HCT116 (cell line): ENCODE measurements around the gene SIL1. TPM values are rescaled to one million over a fixed set of nuclear protein-coding genes. Genes with fewer than 3 reads are reported as not detected.
"Not testable (repeated sequence)": the region's sequence is repeated elsewhere in the genome, so short reads cannot be mapped to it uniquely, and the experiment has no call there.

Source experiments
- ATAC-seq: fragments of 200-7000 bp; cut with Tn5 transposase; 2 replicates; pipeline ENCODE4 v1.9.1; 2020; ENCODE audit warnings: mild to moderate bottlenecking, moderate library complexity
- BruUV-seq: library from RNA; stranded (reverse); fragments of 400-500 nt; replicated peaks from 2 replicates; lab custom pipeline; 2021; lab: Mats Ljungman, UMichigan
- CTCF ChIA-PET: fragments of 300-600 bp; sonication (Branson Sonifier 250); formaldehyde crosslinking; loops from one replicate; lab custom pipeline; 2021; ENCODE audit warnings: antibody characterized with exemption; lab: Charles Lee
- POLR2A ChIA-PET: fragments of 300-600, 350-600 bp; sonication (Branson Sonifier 250); formaldehyde crosslinking; loops from one replicate; lab custom pipeline; 2021; ENCODE audit warnings: antibody characterized with exemption; lab: Charles Lee
- RAD21 ChIA-PET, 2 experiments: fragments of 300-600 bp; sonication (Branson Sonifier 250); formaldehyde crosslinking; loops; one replicate each; lab custom pipeline; 2023; ENCODE audit warnings: low total read pairs in 2 of 2; ENCODE audit not compliant: uncharacterized antibody in 2 of 2, unreplicated experiment in 2 of 2, low non-redundant PET in 1 of 2; lab: Charles Lee
- DNase-seq: peaks from one replicate; pipeline ENCODE4 v3.0.0-alpha.2; 2010; ENCODE audit warnings: low read depth, low spot score
- H2AFZ ChIP-seq: fragments of 200-600 bp; shearing (Covaris generic), sonication (generic); 2 replicates; pipeline ENCODE4 v1.6.1; 2017; ENCODE audit warnings: low read depth, mixed run types, mixed read lengths, antibody characterized with exemption, low read length; ENCODE audit not compliant: poor library complexity, severe bottlenecking
- H3K27ac ChIP-seq: 2 replicates; pipeline ENCODE4 v1.5.1; 2012; ENCODE audit warnings: low read depth, low read length
- H3K27me3 ChIP-seq: fragments of 200-600 bp; sonication (generic); 2 replicates; pipeline ENCODE4 v1.6.1; 2016; ENCODE audit warnings: mixed run types, low read length, mixed read lengths; ENCODE audit not compliant: insufficient read depth
- H3K36me3 ChIP-seq, 2 experiments: fragments of 200-500 bp in 1 of 2; fragments of 200-600 bp in 1 of 2; sonication (Bioruptor generic) in 1 of 2; sonication (generic) in 1 of 2; 2 replicates each; pipeline versions ENCODE4 v1.5.1 to v1.6.1; 2014 to 2016; ENCODE audit warnings: low read length in 2 of 2, inconsistent platforms in 1 of 2, mixed read lengths in 1 of 2, mixed run types in 1 of 2; ENCODE audit not compliant: insufficient read depth in 2 of 2, control insufficient read depth in 1 of 2
- H3K4me1 ChIP-seq, 2 experiments: fragments of 200-600 bp in 1 of 2; sonication (generic) in 1 of 2; 2 replicates each; pipeline versions ENCODE4 v1.5.1 to v1.6.1; 2012 to 2017; ENCODE audit warnings: low read length in 2 of 2, inconsistent platforms in 1 of 2, mild to moderate bottlenecking in 1 of 2, mixed read lengths in 1 of 2, mixed run types in 1 of 2, moderate library complexity in 1 of 2; ENCODE audit not compliant: insufficient read depth in 2 of 2, control insufficient read depth in 1 of 2
- H3K4me2 ChIP-seq: fragments of 200-600 bp; sonication (generic); 2 replicates; pipeline ENCODE4 v1.6.1; 2017; ENCODE audit warnings: mixed run types, low read length, mixed read lengths
- H3K4me3 ChIP-seq, 2 experiments: fragments of 200-600 bp in 1 of 2; sonication (generic) in 1 of 2; replicated peaks in 1 of 2; 2 replicates each; pipeline ENCODE4 v1.5.1; 2011 to 2016; ENCODE audit warnings: low read length in 2 of 2, control low read depth in 1 of 2, low read depth in 1 of 2, mild to moderate bottlenecking in 1 of 2, mixed read lengths in 1 of 2, mixed run types in 1 of 2
- H3K79me2 ChIP-seq: fragments of 200-600 bp; sonication (generic); 2 replicates; pipeline ENCODE4 v1.6.1; 2017; ENCODE audit warnings: mild to moderate bottlenecking, mixed run types, low read length, moderate library complexity, mixed read lengths; ENCODE audit not compliant: insufficient read depth
- H3K9ac ChIP-seq: fragments of 200-600 bp; sonication (generic); 2 replicates; pipeline ENCODE4 v1.6.1; 2016; ENCODE audit warnings: low read length, mixed read lengths
- H3K9me2 ChIP-seq: fragments of 200-600 bp; sonication (generic), shearing (Covaris generic); 2 replicates; pipeline ENCODE4 v1.6.1; 2017; ENCODE audit warnings: mixed run types, mild to moderate bottlenecking, moderate library complexity; ENCODE audit not compliant: insufficient read depth
- H3K9me3 ChIP-seq, 2 experiments: fragments of 200-500 bp in 1 of 2; fragments of 200-600 bp in 1 of 2; sonication (Bioruptor generic) in 1 of 2; sonication (generic) in 1 of 2; 2 replicates each; pipeline ENCODE4 v1.6.1; 2014 to 2017; ENCODE audit warnings: low read length in 2 of 2, mixed read lengths in 2 of 2, inconsistent platforms in 1 of 2, low read depth in 1 of 2, mild to moderate bottlenecking in 1 of 2, mixed run types in 1 of 2, moderate library complexity in 1 of 2; ENCODE audit not compliant: control insufficient read depth in 1 of 2, insufficient read depth in 1 of 2
- H4K20me1 ChIP-seq: fragments of 200-600 bp; sonication (generic), shearing (Covaris generic); 2 replicates; pipeline ENCODE4 v1.6.1; 2017; ENCODE audit warnings: mixed run types, mild to moderate bottlenecking, moderate library complexity; ENCODE audit not compliant: insufficient read depth
- EZH2phosphoT487 ChIP-seq: fragments of 200-600 bp; IDR thresholded peaks from 2 replicates; pipeline ENCODE4 v1.6.1; 2018; ENCODE audit warnings: antibody characterized with exemption, borderline replicate concordance
- FOSL1 ChIP-seq: IDR thresholded peaks from 2 replicates; pipeline ENCODE4 v1.6.1; 2012; ENCODE audit warnings: low read depth
- POLR2AphosphoS5 ChIP-seq: IDR thresholded peaks from 2 replicates; pipeline ENCODE4 v1.6.1; 2011; ENCODE audit warnings: mild to moderate bottlenecking, low read depth, low read length, moderate library complexity
- intact Hi-C: fragments of 100-400 bp; cut with micrococcal nuclease; formaldehyde crosslinking; loops from 2 replicates; pipeline ENCODE4 v1.10.0; 2022
- total RNA-seq: library from RNA; stranded (reverse); gene quantifications from one replicate; pipeline ENCODE4 v1.2.1, GENCODE V29; 2021; ENCODE audit not compliant: unreplicated experiment

SIL1 gene
- total RNA-seq, 1 experiment from 2014 or later, result 34.0 TPM

GRCh38 chr5:138922494-138922893 is 275.7 kb downstream of the SIL1 start:
- POLR2A ChIA-PET, result no interaction called here

GRCh38 chr5:138921362-138921761 is 276.8 kb downstream of the SIL1 start:
- intact Hi-C loops, POLR2A ChIA-PET, RAD21 ChIA-PET, H3K9me3 ChIP-seq, H3K4me1 ChIP-seq, H3K4me3 ChIP-seq, H3K4me2 ChIP-seq, ATAC-seq, H3K9me2 ChIP-seq, BruUV-seq, CTCF ChIA-PET, H3K27ac ChIP-seq, H2AFZ ChIP-seq, H3K9ac ChIP-seq, H3K79me2 ChIP-seq, DNase-seq, H3K27me3 ChIP-seq, H4K20me1 ChIP-seq: not testable (repeated sequence)
- peaks cover 6 to 14% of the 10 kb centered on the region in 2 experiments; a peak in 3 of 4 replicates for H3K36me3 ChIP-seq

More at GRCh38 chr5:138922494-138922893, 275.7 kb downstream of the SIL1 start:
- ChIA-PET CTCF (no interaction called here), RAD21 (no interaction called here)
- no peak overlapping the region for H3K27ac ChIP-seq
- intact Hi-C loops, result no loop called here
- H3K9me2 ChIP-seq, result no peaks in the 10 kb centered on the region
- ATAC-seq (no peak), DNase-seq (no peak)
- peaks cover 6 to 15% of the 10 kb centered on the region in 2 experiments; a peak in 3 of 4 replicates for H3K36me3 ChIP-seq
- H3K4me1 ChIP-seq, result peaks cover 0 to 6% of the 10 kb centered on the region in 2 experiments; a peak in 1 of 4 replicates
- TF ChIP-seq POLR2AphosphoS5 (no peak), FOSL1 (no peak), EZH2phosphoT487 (no peak)
- BruUV-seq, result no TSS peak
- no peak overlapping the region for H3K4me3 ChIP-seq
- no peaks in the 10 kb centered on the region for H3K27me3 ChIP-seq
- no peak overlapping the region for H3K4me2 ChIP-seq
- H3K9me3 ChIP-seq, result no peaks in the 10 kb centered on the region
- H3K9ac ChIP-seq, result no peak overlapping the region
- no peak overlapping the region for H2AFZ ChIP-seq
- no peaks in the 10 kb centered on the region; the same call in 1 of the 2 replicates for H4K20me1 ChIP-seq
- no peaks in the 10 kb centered on the region for H3K79me2 ChIP-seq
